Mesothelial cell of epicardium (in vitro differentiated cells): ENCODE data around the gene NLRP8. TPM values are rescaled to one million over a fixed set of nuclear protein-coding genes. Genes with fewer than 3 reads are reported as not detected.
"Not testable (repeated sequence)": the region's sequence is repeated elsewhere in the genome, so short reads cannot be mapped to it uniquely, and the experiment has no call there.

Experiments used
- DNase-seq, 2 experiments: peaks; one replicate each; pipeline ENCODE4 v3.0.0; 2021; ENCODE audit warnings: low spot score in 2 of 2; ENCODE audit not compliant: unreplicated experiment in 2 of 2
- H3K27ac Mint-ChIP-seq: 2 replicates; pipeline ENCODE4 v1.8.0; 2021; ENCODE audit warnings: mixed read lengths
- H3K27me3 Mint-ChIP-seq: 2 replicates; pipeline ENCODE4 v1.8.0; 2021; ENCODE audit warnings: low read depth, mixed read lengths
- H3K36me3 Mint-ChIP-seq: 2 replicates; pipeline ENCODE4 v1.8.0; 2021; ENCODE audit warnings: mixed read lengths
- H3K4me1 Mint-ChIP-seq: 2 replicates; pipeline ENCODE4 v1.8.0; 2021; ENCODE audit warnings: mixed read lengths
- H3K4me3 Mint-ChIP-seq: 2 replicates; pipeline ENCODE4 v1.8.0; 2021; ENCODE audit warnings: mild to moderate bottlenecking, moderate library complexity, mixed read lengths
- H3K9me3 Mint-ChIP-seq: 2 replicates; pipeline ENCODE4 v1.8.0; 2021; ENCODE audit warnings: mixed read lengths
- CTCF ChIP-seq: fragments of 200-600 bp; sonication (generic); IDR thresholded peaks from one replicate; pipeline ENCODE4 v1.5.0; 2021; ENCODE audit warnings: antibody characterized with exemption; ENCODE audit not compliant: unreplicated experiment
- total RNA-seq: library from RNA; stranded (reverse); gene quantifications from 3 replicates; pipeline ENCODE4 v1.2.1, GENCODE V29; 2021

Gene NLRP8
- total RNA-seq, 1 donor from 2014 or later = not detected

- peaks cover 3% of the 10 kb centered on the region for H3K36me3 Mint-ChIP-seq
- no peak overlapping the region for H3K4me3 Mint-ChIP-seq
- peaks cover 58% of the 10 kb centered on the region for H3K9me3 Mint-ChIP-seq
- H3K4me1 Mint-ChIP-seq = no peaks in the 10 kb centered on the region
- DNase-seq = no peak
- TF ChIP-seq CTCF = no peak
- H3K27me3 Mint-ChIP-seq = no peaks in the 10 kb centered on the region
- H3K27ac Mint-ChIP-seq = no peak overlapping the region
These were observed 68.1 kb downstream of the NLRP8 start for GRCh38 chr19:56015756-56016155.

GRCh38 chr19:56019325-56019724, 71.7 kb downstream of the NLRP8 start:
- H3K4me3 Mint-ChIP-seq, DNase-seq, H3K27ac Mint-ChIP-seq, H3K36me3 Mint-ChIP-seq, H3K4me1 Mint-ChIP-seq, H3K27me3 Mint-ChIP-seq: not testable (repeated sequence)
- H3K9me3 Mint-ChIP-seq = peaks cover 64% of the 10 kb centered on the region

- not testable (repeated sequence) for H3K4me1 Mint-ChIP-seq, H3K4me3 Mint-ChIP-seq, H3K27ac Mint-ChIP-seq, H3K36me3 Mint-ChIP-seq, DNase-seq, H3K27me3 Mint-ChIP-seq
- peaks cover 58% of the 10 kb centered on the region for H3K9me3 Mint-ChIP-seq
These were observed 72.8 kb downstream of the NLRP8 start for GRCh38 chr19:56020355-56020975.

- Mint-ChIP-seq H3K4me1 (no peaks in the 10 kb centered on the region), H3K4me3 (no peak overlapping the region), H3K27ac (no peak overlapping the region), H3K27me3 (no peaks in the 10 kb centered on the region), H3K9me3 (peaks cover 38% of the 10 kb centered on the region), H3K36me3 (no peaks in the 10 kb centered on the region)
- TF ChIP-seq CTCF = no peak
- DNase-seq = no peak
These were observed 79.1 kb downstream of the NLRP8 start for GRCh38 chr19:56026769-56027168.

Other genes with a start within 250 kb of the NLRP8 start
- gene NLRP9, start 209.4 kb upstream of the NLRP8 start, total RNA-seq = not detected in 3 replicates
- not detected in 3 replicates for gene RFPL4A, start 188.7 kb upstream of the NLRP8 start, total RNA-seq
- not detected in 3 replicates for gene RFPL4AL1, start 178.7 kb upstream of the NLRP8 start, total RNA-seq
- gene NLRP11, start 115.8 kb upstream of the NLRP8 start, total RNA-seq = not detected in 3 replicates
- not detected in 3 replicates for gene NLRP4, start 111.3 kb upstream of the NLRP8 start, total RNA-seq
- gene NLRP13, start 15.5 kb upstream of the NLRP8 start, total RNA-seq = not detected in 3 replicates
- gene NLRP5, start 38.9 kb downstream of the NLRP8 start, total RNA-seq = not detected in 3 replicates
- 33.3 to 38.3 TPM (median 35.5 TPM) in 3 replicates for gene ZNF787, start 173.5 kb downstream of the NLRP8 start, total RNA-seq
- gene ZNF444, start 193.5 kb downstream of the NLRP8 start, total RNA-seq = 61.3 to 66.1 TPM (median 63.6 TPM) in 3 replicates
- not detected in 3 replicates for gene GALP, start 228.2 kb downstream of the NLRP8 start, total RNA-seq
- gene ZSCAN5B, start 250.0 kb downstream of the NLRP8 start, total RNA-seq = 0.13 TPM in 1 of 3 replicates, not detected in the others